Measurements from ENCODE around the gene AMY2B.

DNA sequence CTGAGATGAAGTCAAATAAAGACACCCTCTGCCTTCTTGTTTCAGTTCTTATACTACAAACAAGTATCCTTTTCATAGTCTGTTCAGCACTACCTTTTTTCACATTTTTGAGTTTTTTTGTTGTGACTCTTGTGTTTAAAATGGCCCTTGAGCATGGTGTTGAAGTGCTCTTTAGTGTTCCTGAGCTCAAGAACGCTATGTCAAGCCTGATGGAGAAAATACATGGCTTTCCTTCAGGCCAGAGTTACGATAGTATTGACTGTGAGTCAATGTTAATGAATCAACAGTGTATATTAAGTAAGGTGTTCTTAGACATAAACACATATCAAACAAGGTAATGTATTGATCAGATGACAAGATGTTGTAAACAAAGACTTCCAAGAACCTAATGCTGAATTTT, 33.2 kb upstream of the AMY2B start:
- TF ChIP-seq ATAD3A (CRISPR knock-in tag; IDR thresholded peaks at IDR 0.05) = no peak
- TF ChIP-seq SIN3A (IDR thresholded peaks at IDR 0.05; ENCODE audit: borderline replicate concordance, low read depth, low read length) = no peak
- TF ChIP-seq ZNF296 (CRISPR knock-in tag; conservative IDR thresholded peaks at IDR 0.05) = no peak
- no peak for TF ChIP-seq POLR2A (IDR thresholded peaks at IDR 0.05; ENCODE audit: insufficient read depth in 1 of 2, low read depth in 2 of 2, low read length in 2 of 2)
- TF ChIP-seq CHD4 (IDR thresholded peaks at IDR 0.05; ENCODE audit: borderline replicate concordance, low read length) = no peak
- TF ChIP-seq NCOR1 (IDR thresholded peaks at IDR 0.05; ENCODE audit: borderline replicate concordance, low read length) = no peak
- TF ChIP-seq, protein P1, sequence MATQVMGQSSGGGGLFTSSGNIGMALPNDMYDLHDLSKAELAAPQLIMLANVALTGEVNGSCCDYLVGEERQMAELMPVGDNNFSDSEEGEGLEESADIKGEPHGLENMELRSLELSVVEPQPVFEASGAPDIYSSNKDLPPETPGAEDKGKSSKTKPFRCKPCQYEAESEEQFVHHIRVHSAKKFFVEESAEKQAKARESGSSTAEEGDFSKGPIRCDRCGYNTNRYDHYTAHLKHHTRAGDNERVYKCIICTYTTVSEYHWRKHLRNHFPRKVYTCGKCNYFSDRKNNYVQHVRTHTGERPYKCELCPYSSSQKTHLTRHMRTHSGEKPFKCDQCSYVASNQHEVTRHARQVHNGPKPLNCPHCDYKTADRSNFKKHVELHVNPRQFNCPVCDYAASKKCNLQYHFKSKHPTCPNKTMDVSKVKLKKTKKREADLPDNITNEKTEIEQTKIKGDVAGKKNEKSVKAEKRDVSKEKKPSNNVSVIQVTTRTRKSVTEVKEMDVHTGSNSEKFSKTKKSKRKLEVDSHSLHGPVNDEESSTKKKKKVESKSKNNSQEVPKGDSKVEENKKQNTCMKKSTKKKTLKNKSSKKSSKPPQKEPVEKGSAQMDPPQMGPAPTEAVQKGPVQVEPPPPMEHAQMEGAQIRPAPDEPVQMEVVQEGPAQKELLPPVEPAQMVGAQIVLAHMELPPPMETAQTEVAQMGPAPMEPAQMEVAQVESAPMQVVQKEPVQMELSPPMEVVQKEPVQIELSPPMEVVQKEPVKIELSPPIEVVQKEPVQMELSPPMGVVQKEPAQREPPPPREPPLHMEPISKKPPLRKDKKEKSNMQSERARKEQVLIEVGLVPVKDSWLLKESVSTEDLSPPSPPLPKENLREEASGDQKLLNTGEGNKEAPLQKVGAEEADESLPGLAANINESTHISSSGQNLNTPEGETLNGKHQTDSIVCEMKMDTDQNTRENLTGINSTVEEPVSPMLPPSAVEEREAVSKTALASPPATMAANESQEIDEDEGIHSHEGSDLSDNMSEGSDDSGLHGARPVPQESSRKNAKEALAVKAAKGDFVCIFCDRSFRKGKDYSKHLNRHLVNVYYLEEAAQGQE (IDR thresholded peaks at IDR 0.05; ENCODE audit: borderline replicate concordance in 1 of 2, low read depth in 1 of 2, low read length in 2 of 2) = no peak
- no peak for TF ChIP-seq RFX5 (IDR thresholded peaks at IDR 0.05; ENCODE audit: low read depth, low read length)
- no peak for TF ChIP-seq ZNF556 (CRISPR knock-in tag; IDR thresholded peaks at IDR 0.05; ENCODE audit: borderline replicate concordance)
- no peak for TF ChIP-seq ZFYVE20 (CRISPR knock-in tag; IDR thresholded peaks at IDR 0.05; ENCODE audit: borderline replicate concordance, low read depth)
- TF ChIP-seq, protein P2, sequence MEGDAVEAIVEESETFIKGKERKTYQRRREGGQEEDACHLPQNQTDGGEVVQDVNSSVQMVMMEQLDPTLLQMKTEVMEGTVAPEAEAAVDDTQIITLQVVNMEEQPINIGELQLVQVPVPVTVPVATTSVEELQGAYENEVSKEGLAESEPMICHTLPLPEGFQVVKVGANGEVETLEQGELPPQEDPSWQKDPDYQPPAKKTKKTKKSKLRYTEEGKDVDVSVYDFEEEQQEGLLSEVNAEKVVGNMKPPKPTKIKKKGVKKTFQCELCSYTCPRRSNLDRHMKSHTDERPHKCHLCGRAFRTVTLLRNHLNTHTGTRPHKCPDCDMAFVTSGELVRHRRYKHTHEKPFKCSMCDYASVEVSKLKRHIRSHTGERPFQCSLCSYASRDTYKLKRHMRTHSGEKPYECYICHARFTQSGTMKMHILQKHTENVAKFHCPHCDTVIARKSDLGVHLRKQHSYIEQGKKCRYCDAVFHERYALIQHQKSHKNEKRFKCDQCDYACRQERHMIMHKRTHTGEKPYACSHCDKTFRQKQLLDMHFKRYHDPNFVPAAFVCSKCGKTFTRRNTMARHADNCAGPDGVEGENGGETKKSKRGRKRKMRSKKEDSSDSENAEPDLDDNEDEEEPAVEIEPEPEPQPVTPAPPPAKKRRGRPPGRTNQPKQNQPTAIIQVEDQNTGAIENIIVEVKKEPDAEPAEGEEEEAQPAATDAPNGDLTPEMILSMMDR (CRISPR knock-in tag; IDR thresholded peaks at IDR 0.05) = no peak
- no peak for TF ChIP-seq ZNF75D (CRISPR knock-in tag; IDR thresholded peaks at IDR 0.05; ENCODE audit: borderline replicate concordance)

All from HepG2 (cell line).